Activated CD4-positive, alpha-beta memory T cell treated with anti-CD3 and anti-CD28 coated beads, Interleukin-2, amount 10 ng/mL, durations not matched to agents 7 days and 5 days (primary cell): ENCODE results near the gene SYN1. TPM values are rescaled to one million over a fixed set of nuclear protein-coding genes. Genes with fewer than 3 reads are reported as not detected.
A peak's percentile ranks its signal among the peaks of the same experiment; 100 is the strongest.

Experiments
- CTCF ChIA-PET: fragments of 350-600 bp; sonication (Branson Sonifier 250); formaldehyde crosslinking; loops from one replicate; lab custom pipeline; 2021; ENCODE audit warnings: antibody characterized with exemption, inconsistent platforms; lab: Charles Lee
- POLR2A ChIA-PET: fragments of 350-600 bp; sonication (Branson Sonifier 250); formaldehyde crosslinking; loops from one replicate; lab custom pipeline; 2021; ENCODE audit warnings: antibody characterized with exemption; lab: Charles Lee
- DNase-seq: peaks from one replicate; pipeline ENCODE4 v3.0.0-alpha.2; 2020
- H3K27ac Mint-ChIP-seq: one replicate; pipeline ENCODE4 v1.8.0; 2021; ENCODE audit warnings: mild to moderate bottlenecking, mixed read lengths
- H3K27me3 Mint-ChIP-seq: one replicate; pipeline ENCODE4 v1.8.0; 2021; ENCODE audit warnings: mixed read lengths
- H3K36me3 Mint-ChIP-seq: one replicate; pipeline ENCODE4 v1.8.0; 2021; ENCODE audit warnings: low read depth, mixed read lengths
- H3K4me1 Mint-ChIP-seq: one replicate; pipeline ENCODE4 v1.8.0; 2021; ENCODE audit warnings: mixed read lengths
- H3K4me3 Mint-ChIP-seq: one replicate; pipeline ENCODE4 v1.8.0; 2021; ENCODE audit warnings: mild to moderate bottlenecking, mixed read lengths
- H3K9me3 Mint-ChIP-seq: one replicate; pipeline ENCODE4 v1.8.0; 2021; ENCODE audit warnings: mixed read lengths
- total RNA-seq, 2 experiments: library from RNA; stranded (reverse); gene quantifications; one replicate each; pipeline ENCODE4 v1.2.3, GENCODE V29; 2021

Gene SYN1
- total RNA-seq, 2 experiments from 2014 or later = 0.18 to 0.40 TPM

GRCh38 chrX:47586043-47586787 lies 33.4 kb downstream of the SYN1 start:
- no peak for DNase-seq
- H3K4me3 Mint-ChIP-seq = no peak overlapping the region
- peaks cover 27% of the 10 kb centered on the region for H3K4me1 Mint-ChIP-seq
- CTCF ChIA-PET = no interaction called here
- H3K27ac Mint-ChIP-seq = no peak overlapping the region
- H3K27me3 Mint-ChIP-seq = no peaks in the 10 kb centered on the region
- no peaks in the 10 kb centered on the region for H3K9me3 Mint-ChIP-seq
- POLR2A ChIA-PET = no interaction called here
- peaks cover 19% of the 10 kb centered on the region for H3K36me3 Mint-ChIP-seq

GRCh38 chrX:47585273-47585672 lies 34.4 kb downstream of the SYN1 start:
- Mint-ChIP-seq H3K27me3 (no peaks in the 10 kb centered on the region), H3K4me3 (no peak overlapping the region), H3K9me3 (no peaks in the 10 kb centered on the region), H3K36me3 (peaks cover 19% of the 10 kb centered on the region), H3K4me1 (peaks cover 31% of the 10 kb centered on the region), H3K27ac (no peak overlapping the region)
- CTCF ChIA-PET = no interaction called here
- no peak for DNase-seq
- POLR2A ChIA-PET = no interaction called here

GRCh38 chrX:47584714-47585113 lies 34.9 kb downstream of the SYN1 start:
- no peaks in the 10 kb centered on the region for H3K9me3 Mint-ChIP-seq
- DNase-seq = no peak
- POLR2A ChIA-PET = no interaction called here
- H3K27ac Mint-ChIP-seq = no peak overlapping the region
- CTCF ChIA-PET = no interaction called here
- H3K4me3 Mint-ChIP-seq = no peak overlapping the region
- peaks cover 2% of the 10 kb centered on the region for H3K27me3 Mint-ChIP-seq
- peaks cover 34% of the 10 kb centered on the region for H3K4me1 Mint-ChIP-seq
- H3K36me3 Mint-ChIP-seq = peaks cover 19% of the 10 kb centered on the region

GRCh38 chrX:47583240-47583861 lies 36.3 kb downstream of the SYN1 start:
- DNase-seq = no peak
- Mint-ChIP-seq H3K27me3 (peaks cover 2% of the 10 kb centered on the region), H3K4me1 (peaks cover 44% of the 10 kb centered on the region), H3K27ac (peak overlapping the region; percentile 40), H3K4me3 (peak overlapping the region; percentile 60), H3K36me3 (peaks cover 19% of the 10 kb centered on the region), H3K9me3 (no peaks in the 10 kb centered on the region)
- ChIA-PET CTCF (no interaction called here), POLR2A (interaction anchor here (0.6 to 0.7 kb wide), 2 partner anchors 231 to 386 kb away, joined by 3 read pairs; no protein-coding TSS in a partner anchor)

GRCh38 chrX:47581731-47582647 lies 37.7 kb downstream of the SYN1 start, which contains the start of gene TIMP1:
TSS of gene TIMP1 (plus strand) at chrX:47582436. CDS start at chrX:47583416, 980 bp downstream.
- CTCF ChIA-PET = no interaction called here
- Mint-ChIP-seq H3K9me3 (no peaks in the 10 kb centered on the region), H3K4me3 (peak within 1 kb of the TSS; percentile 60), H3K27ac (peak within 1 kb of the TSS; percentile 61), H3K27me3 (peaks cover 2% of the 10 kb centered on the region), H3K4me1 (peaks cover 49% of the 10 kb centered on the region), H3K36me3 (peaks cover 19% of the 10 kb centered on the region)
- POLR2A ChIA-PET = interaction anchor here (0.9 to 1.4 kb wide), 6 partner anchors 13 to 68 kb away, joined by 3 to 4 read pairs (median 3); partner anchors contain the start of genes ARAF and ELK1
- DNase-seq = peak; percentile 88

GRCh38 chrX:47579537-47579936 lies 40.1 kb downstream of the SYN1 start:
- H3K4me3 Mint-ChIP-seq = no peak overlapping the region
- peak overlapping the region; percentile 5 for H3K27ac Mint-ChIP-seq
- POLR2A ChIA-PET = interaction anchor here (0.8 kb wide), 1 partner anchor 17 kb away, joined by 3 read pairs; no protein-coding TSS in a partner anchor
- H3K9me3 Mint-ChIP-seq = no peaks in the 10 kb centered on the region
- H3K36me3 Mint-ChIP-seq = peaks cover 8% of the 10 kb centered on the region
- H3K4me1 Mint-ChIP-seq = peaks cover 47% of the 10 kb centered on the region
- H3K27me3 Mint-ChIP-seq = peaks cover 2% of the 10 kb centered on the region
- CTCF ChIA-PET = no interaction called here
- DNase-seq = peak; percentile 44

- H3K27me3 Mint-ChIP-seq = peaks cover 2% of the 10 kb centered on the region
- H3K9me3 Mint-ChIP-seq = no peaks in the 10 kb centered on the region
- no peak overlapping the region for H3K27ac Mint-ChIP-seq
- H3K36me3 Mint-ChIP-seq = peaks cover 4% of the 10 kb centered on the region
- no peak overlapping the region for H3K4me3 Mint-ChIP-seq
- POLR2A ChIA-PET = no interaction called here
- CTCF ChIA-PET = no interaction called here
- H3K4me1 Mint-ChIP-seq = peaks cover 42% of the 10 kb centered on the region
- DNase-seq = no peak
Measured at GRCh38 chrX:47578692-47579091, 41.0 kb downstream of the SYN1 start.

- DNase-seq = no peak
- no peak overlapping the region for H3K4me3 Mint-ChIP-seq
- H3K27me3 Mint-ChIP-seq = peaks cover 2% of the 10 kb centered on the region
- H3K9me3 Mint-ChIP-seq = no peaks in the 10 kb centered on the region
- ChIA-PET POLR2A (no interaction called here), CTCF (no interaction called here)
- no peaks in the 10 kb centered on the region for H3K36me3 Mint-ChIP-seq
- peaks cover 42% of the 10 kb centered on the region for H3K4me1 Mint-ChIP-seq
- no peak overlapping the region for H3K27ac Mint-ChIP-seq
Measured at GRCh38 chrX:47577901-47578300, 41.8 kb downstream of the SYN1 start.

- Mint-ChIP-seq H3K9me3 (no peaks in the 10 kb centered on the region), H3K4me3 (no peak overlapping the region), H3K27me3 (peaks cover 2% of the 10 kb centered on the region), H3K4me1 (peaks cover 41% of the 10 kb centered on the region), H3K27ac (no peak overlapping the region), H3K36me3 (no peaks in the 10 kb centered on the region)
- DNase-seq = no peak
- ChIA-PET CTCF (no interaction called here), POLR2A (no interaction called here)
Measured at GRCh38 chrX:47577424-47577823, 42.2 kb downstream of the SYN1 start.

- Mint-ChIP-seq H3K4me1 (peaks cover 34% of the 10 kb centered on the region), H3K36me3 (peaks cover 11% of the 10 kb centered on the region), H3K4me3 (no peak overlapping the region), H3K27me3 (peaks cover 2% of the 10 kb centered on the region), H3K27ac (no peak overlapping the region), H3K9me3 (no peaks in the 10 kb centered on the region)
- no peak for DNase-seq
- CTCF ChIA-PET = no interaction called here
- POLR2A ChIA-PET = no interaction called here
Measured at GRCh38 chrX:47576021-47576898, 43.4 kb downstream of the SYN1 start.

- CTCF ChIA-PET = no interaction called here
- H3K4me3 Mint-ChIP-seq = no peak overlapping the region
- no peak overlapping the region for H3K27ac Mint-ChIP-seq
- no peak for DNase-seq
- H3K4me1 Mint-ChIP-seq = peaks cover 26% of the 10 kb centered on the region
- H3K9me3 Mint-ChIP-seq = no peaks in the 10 kb centered on the region
- no peaks in the 10 kb centered on the region for H3K27me3 Mint-ChIP-seq
- peaks cover 24% of the 10 kb centered on the region for H3K36me3 Mint-ChIP-seq
- POLR2A ChIA-PET = interaction anchor here (0.7 kb wide), 1 partner anchor 22 kb away, joined by 4 read pairs; no protein-coding TSS in a partner anchor
Measured at GRCh38 chrX:47574547-47575301, 44.9 kb downstream of the SYN1 start.
